Karpas-422 (cell line): ENCODE data around the gene OR1E2. TPM values are rescaled to one million over a fixed set of nuclear protein-coding genes. Genes with fewer than 3 reads are reported as not detected.
A peak's percentile ranks its signal among the peaks of the same experiment; 100 is the strongest.
"Not testable (repeated sequence)": the region's sequence is repeated elsewhere in the genome, so short reads cannot be mapped to it uniquely, and the experiment has no call there.

Source experiments
- DNase-seq: peaks from one replicate; pipeline ENCODE4 v3.0.0-alpha.2; 2015
- H2AFZ ChIP-seq: fragments of 200-600 bp; sonication (generic); 2 replicates; pipeline ENCODE4 v1.6.1; 2014; ENCODE audit warnings: antibody characterized with exemption, low read length, mixed read lengths
- H3K27ac ChIP-seq: fragments of 200-600 bp; sonication (generic); 2 replicates; pipeline ENCODE4 v1.5.1; 2014; ENCODE audit warnings: mild to moderate bottlenecking, low read length, moderate library complexity
- H3K27me3 ChIP-seq: fragments of 200-600 bp; sonication (generic); 2 replicates; pipeline ENCODE4 v1.6.1; 2014; ENCODE audit warnings: low read length, mixed read lengths
- H3K36me3 ChIP-seq: fragments of 200-600 bp; sonication (generic); 2 replicates; pipeline ENCODE4 v1.6.1; 2014; ENCODE audit warnings: low read length, mixed read lengths; ENCODE audit not compliant: insufficient read depth
- H3K4me1 ChIP-seq: fragments of 200-600 bp; sonication (generic); 2 replicates; pipeline ENCODE4 v1.6.1; 2014; ENCODE audit warnings: mild to moderate bottlenecking, low read length, mixed read lengths
- H3K4me2 ChIP-seq: fragments of 200-600 bp; sonication (generic); 2 replicates; pipeline ENCODE4 v1.6.1; 2014; ENCODE audit warnings: low read length, low read depth, mild to moderate bottlenecking; ENCODE audit not compliant: poor library complexity, severe bottlenecking
- H3K4me3 ChIP-seq: fragments of 200-600 bp; sonication (generic); 2 replicates; pipeline ENCODE4 v1.5.1; 2014; ENCODE audit warnings: mild to moderate bottlenecking, antibody characterized with exemption, low read length, mixed read lengths
- H3K79me2 ChIP-seq: fragments of 200-600 bp; sonication (generic); 2 replicates; pipeline ENCODE4 v1.6.1; 2014; ENCODE audit warnings: mild to moderate bottlenecking, low read length, mixed read lengths
- H3K9ac ChIP-seq: fragments of 200-600 bp; sonication (generic); 2 replicates; pipeline ENCODE4 v1.6.0; 2014; ENCODE audit warnings: low read length
- H3K9me2 ChIP-seq: fragments of 200-600 bp; sonication (generic), shearing (Covaris generic); replicated peaks from 2 replicates; pipeline ENCODE4 v1.6.0; 2014; ENCODE audit warnings: mild to moderate bottlenecking, low read length, moderate library complexity; ENCODE audit not compliant: insufficient read depth
- H3K9me3 ChIP-seq: fragments of 300-700, 200-600 bp; sonication (generic); 2 replicates; pipeline ENCODE4 v1.6.1; 2014; ENCODE audit warnings: low read length, mixed read lengths
- H4K20me1 ChIP-seq: fragments of 200-600 bp; sonication (generic); 2 replicates; pipeline ENCODE4 v1.6.1; 2014; ENCODE audit warnings: mild to moderate bottlenecking, antibody characterized with exemption, low read length, low read depth; ENCODE audit not compliant: insufficient read depth
- total RNA-seq: library from RNA; depleted of rRNA; stranded (reverse); fragments of >200 nt; shearing (Covaris generic); gene quantifications from 2 replicates; pipeline ENCODE4 v1.2.3, GENCODE V29; 2014; ENCODE audit warnings: low replicate concordance

OR1E2 gene
- total RNA-seq, 1 experiment from 2014 or later = not detected

- H3K9ac ChIP-seq = no peak overlapping the region
- no peaks in the 10 kb centered on the region for H3K4me1 ChIP-seq
- H3K36me3 ChIP-seq = no peaks in the 10 kb centered on the region
- H3K27me3 ChIP-seq = no peaks in the 10 kb centered on the region
- no peaks in the 10 kb centered on the region for H3K9me2 ChIP-seq
- no peak overlapping the region for H2AFZ ChIP-seq
- H3K4me3 ChIP-seq = no peak overlapping the region
- H3K27ac ChIP-seq = no peak overlapping the region
- H3K9me3 ChIP-seq = no peaks in the 10 kb centered on the region
- no peak overlapping the region for H3K4me2 ChIP-seq
- no peak for DNase-seq
- no peaks in the 10 kb centered on the region for H4K20me1 ChIP-seq
- H3K79me2 ChIP-seq = no peaks in the 10 kb centered on the region
Measured at GRCh38 chr17:3469529-3469928, 35.9 kb upstream of the OR1E2 start.

- H3K27me3 ChIP-seq, H3K27ac ChIP-seq, DNase-seq, H3K9ac ChIP-seq, H3K4me1 ChIP-seq, H2AFZ ChIP-seq, H4K20me1 ChIP-seq, H3K9me2 ChIP-seq, H3K9me3 ChIP-seq, H3K79me2 ChIP-seq, H3K4me2 ChIP-seq, H3K4me3 ChIP-seq, H3K36me3 ChIP-seq: not testable (repeated sequence)
Measured at GRCh38 chr17:3466355-3466754, 32.7 kb upstream of the OR1E2 start.

- Histone ChIP-seq H3K9ac (no peak overlapping the region), H4K20me1 (no peaks in the 10 kb centered on the region), H3K79me2 (no peaks in the 10 kb centered on the region), H3K27ac (no peak overlapping the region), H3K9me2 (no peaks in the 10 kb centered on the region), H3K4me1 (no peaks in the 10 kb centered on the region), H3K36me3 (no peaks in the 10 kb centered on the region), H2AFZ (no peak overlapping the region), H3K4me2 (no peak overlapping the region), H3K9me3 (no peaks in the 10 kb centered on the region), H3K27me3 (no peaks in the 10 kb centered on the region), H3K4me3 (no peak overlapping the region)
- no peak for DNase-seq
Measured at GRCh38 chr17:3448059-3448665, 14.5 kb upstream of the OR1E2 start.

- Histone ChIP-seq H3K27ac (no peak overlapping the region), H3K79me2 (no peaks in the 10 kb centered on the region), H2AFZ (no peak overlapping the region), H3K4me3 (no peak overlapping the region), H3K4me2 (no peak overlapping the region), H3K9me2 (no peaks in the 10 kb centered on the region), H3K36me3 (no peaks in the 10 kb centered on the region), H3K9me3 (no peaks in the 10 kb centered on the region), H4K20me1 (no peaks in the 10 kb centered on the region), H3K27me3 (no peaks in the 10 kb centered on the region), H3K4me1 (no peaks in the 10 kb centered on the region), H3K9ac (no peak overlapping the region)
- peak; percentile 59 for DNase-seq
Measured at GRCh38 chr17:3447625-3448024, 14.0 kb upstream of the OR1E2 start.

- Histone ChIP-seq H2AFZ (no peak overlapping the region), H3K9me3 (no peaks in the 10 kb centered on the region), H3K9ac (no peak overlapping the region), H3K9me2 (no peaks in the 10 kb centered on the region), H3K36me3 (no peaks in the 10 kb centered on the region), H3K27me3 (no peaks in the 10 kb centered on the region), H4K20me1 (no peaks in the 10 kb centered on the region), H3K27ac (no peak overlapping the region), H3K79me2 (no peaks in the 10 kb centered on the region), H3K4me3 (no peak overlapping the region), H3K4me1 (no peaks in the 10 kb centered on the region), H3K4me2 (no peak overlapping the region)
- DNase-seq = no peak
Measured at GRCh38 chr17:3440451-3440850, 6.8 kb upstream of the OR1E2 start.

- Histone ChIP-seq H4K20me1 (no peaks in the 10 kb centered on the region), H3K36me3 (no peaks in the 10 kb centered on the region), H3K4me2 (no peak overlapping the region), H2AFZ (no peak overlapping the region), H3K4me1 (no peaks in the 10 kb centered on the region), H3K27me3 (no peaks in the 10 kb centered on the region), H3K27ac (no peak overlapping the region), H3K4me3 (no peak overlapping the region), H3K9ac (no peak overlapping the region), H3K9me2 (no peaks in the 10 kb centered on the region), H3K79me2 (no peaks in the 10 kb centered on the region), H3K9me3 (no peaks in the 10 kb centered on the region)
- no peak for DNase-seq
Measured at GRCh38 chr17:3438368-3438767, 4.7 kb upstream of the OR1E2 start.

GRCh38 chr17:3433215-3433614 lies 426 bp downstream of the OR1E2 start:
- not testable (repeated sequence) for H3K9me3 ChIP-seq, H3K4me3 ChIP-seq, H3K27me3 ChIP-seq, H3K4me2 ChIP-seq, H3K79me2 ChIP-seq, H3K4me1 ChIP-seq, H2AFZ ChIP-seq, H4K20me1 ChIP-seq, H3K9ac ChIP-seq, H3K9me2 ChIP-seq, H3K36me3 ChIP-seq, H3K27ac ChIP-seq
- peak; percentile 55 for DNase-seq

GRCh38 chr17:3418222-3418621 lies 15.4 kb downstream of the OR1E2 start:
- H3K79me2 ChIP-seq = no peaks in the 10 kb centered on the region

GRCh38 chr17:3415610-3416009 lies 18.0 kb downstream of the OR1E2 start:
- Histone ChIP-seq H3K27me3 (no peaks in the 10 kb centered on the region), H3K27ac (no peak overlapping the region), H3K4me1 (no peaks in the 10 kb centered on the region), H3K4me3 (no peak overlapping the region), H2AFZ (no peak overlapping the region), H3K36me3 (no peaks in the 10 kb centered on the region), H3K9me2 (no peaks in the 10 kb centered on the region), H4K20me1 (no peaks in the 10 kb centered on the region), H3K9ac (no peak overlapping the region), H3K79me2 (no peaks in the 10 kb centered on the region), H3K4me2 (no peak overlapping the region), H3K9me3 (no peaks in the 10 kb centered on the region)
- no peak for DNase-seq

More at GRCh38 chr17:3418222-3418621, 15.4 kb downstream of the OR1E2 start:
- Histone ChIP-seq H3K9ac (no peak overlapping the region), H3K4me2 (no peak overlapping the region), H2AFZ (no peak overlapping the region), H4K20me1 (no peaks in the 10 kb centered on the region), H3K9me2 (no peaks in the 10 kb centered on the region), H3K4me3 (no peak overlapping the region), H3K27me3 (no peaks in the 10 kb centered on the region), H3K4me1 (no peaks in the 10 kb centered on the region), H3K9me3 (no peaks in the 10 kb centered on the region), H3K36me3 (no peaks in the 10 kb centered on the region), H3K27ac (no peak overlapping the region)
- no peak for DNase-seq
